ENCODE results near the gene GALNT3.

- TF ChIP-seq GATA3 (IDR thresholded peaks at IDR 0.05; ENCODE audit: low read depth, low read length): no peak
- TF ChIP-seq GATA2 (IDR thresholded peaks at IDR 0.05; ENCODE audit: low read depth, low read length): no peak
These were observed at the start of gene GALNT3 for GRCh38 chr2:165793779-165794535.
